Spinal cord (tissue), 10 donors: Measurements from ENCODE around the gene ATP9B. TPM values are rescaled to one million over a fixed set of nuclear protein-coding genes. Genes with fewer than 3 reads are reported as not detected.
"Not testable (repeated sequence)": the region's sequence is repeated elsewhere in the genome, so short reads cannot be mapped to it uniquely, and the experiment has no call there.

Source experiments
- DNase-seq, 6 donors: peaks; one replicate each; pipeline versions ENCODE4 v3.0.0 to v3.0.0-alpha.2; 2013 to 2015; ENCODE audit warnings: low spot score in 6 of 6, low read depth in 4 of 6
- H3K27ac ChIP-seq: one replicate; pipeline ENCODE4 v1.5.1; 2013; ENCODE audit warnings: low read depth, low read length, control low read depth
- H3K27me3 ChIP-seq: one replicate; pipeline ENCODE4 v1.6.1; 2013; ENCODE audit warnings: low read length; ENCODE audit not compliant: control insufficient read depth, insufficient read depth
- H3K36me3 ChIP-seq: one replicate; pipeline ENCODE4 v1.6.1; 2013; ENCODE audit warnings: low read length; ENCODE audit not compliant: control insufficient read depth, insufficient read depth
- H3K4me1 ChIP-seq: one replicate; pipeline ENCODE4 v1.6.1; 2013; ENCODE audit warnings: low read length; ENCODE audit not compliant: control insufficient read depth, insufficient read depth
- H3K4me3 ChIP-seq: one replicate; pipeline ENCODE4 v1.5.1; 2013; ENCODE audit warnings: low read depth, low read length, control low read depth
- H3K9me3 ChIP-seq: one replicate; pipeline ENCODE4 v1.6.1; 2013; ENCODE audit warnings: low read length; ENCODE audit not compliant: control insufficient read depth, insufficient read depth
- WGBS: methylation state at CpG from one replicate; pipeline ENCODE4 v1.1.5; 2013; ENCODE audit warnings: missing lambda C conversion rate; ENCODE audit not compliant: insufficient coverage; 5-methylcytosine and 5-hydroxymethylcytosine counted together
- polyA plus RNA-seq, 2 donors: library from polyadenylated mRNA; unstranded; fragments of 120-200 nt; gene quantifications; one replicate each; pipeline ENCODE4 v1.2.1, GENCODE V29; 2013; ENCODE audit not compliant: insufficient read length in 2 of 2
- total RNA-seq, 2 donors: library from RNA; depleted of rRNA in 1 of 2; stranded (reverse); fragments of 120-200 nt in 1 of 2; fragments of >200 nt in 1 of 2; gene quantifications; one replicate each; pipeline versions ENCODE4 v1.2.3 to v1.2.4, GENCODE V29; 2013 to 2014
- donor health status: healthy.

ATP9B gene
- total and polyA plus RNA-seq, 4 donors: 19.5 to 72.7 (median 35.6) TPM

GRCh38 chr18:79323471-79323870 is 254.3 kb downstream of the ATP9B start:
- no peak for DNase-seq
- H3K4me1 ChIP-seq: no peaks in the 10 kb centered on the region
- H3K36me3 ChIP-seq: peaks cover 12% of the 10 kb centered on the region
- H3K9me3 ChIP-seq: no peaks in the 10 kb centered on the region
- 41% methylated on average over 2 of the region's 9 CpGs for WGBS
- H3K4me3 ChIP-seq: no peak overlapping the region
- no peak overlapping the region for H3K27ac ChIP-seq
- no peaks in the 10 kb centered on the region for H3K27me3 ChIP-seq

- WGBS: 92% methylated on average over 5 of the region's 8 CpGs
- DNase-seq: no peak
- no peaks in the 10 kb centered on the region for H3K9me3 ChIP-seq
- no peaks in the 10 kb centered on the region for H3K4me1 ChIP-seq
- no peak overlapping the region for H3K27ac ChIP-seq
- H3K36me3 ChIP-seq: peaks cover 12% of the 10 kb centered on the region
- H3K27me3 ChIP-seq: no peaks in the 10 kb centered on the region
- no peak overlapping the region for H3K4me3 ChIP-seq
Measured at GRCh38 chr18:79326413-79327198, 257.4 kb downstream of the ATP9B start.

- 93% methylated on average over 20 of the region's 26 CpGs for WGBS
- Histone ChIP-seq H3K4me3 (no peak overlapping the region), H3K36me3 (peaks cover 7% of the 10 kb centered on the region), H3K27ac (no peak overlapping the region), H3K4me1 (no peaks in the 10 kb centered on the region), H3K9me3 (no peaks in the 10 kb centered on the region), H3K27me3 (no peaks in the 10 kb centered on the region)
- DNase-seq: no peak
Measured at GRCh38 chr18:79327199-79327721, 258.1 kb downstream of the ATP9B start.

- WGBS: 100% methylated on average over 17 of the region's 23 CpGs
- H3K9me3 ChIP-seq, DNase-seq, H3K4me1 ChIP-seq, H3K27me3 ChIP-seq, H3K36me3 ChIP-seq, H3K4me3 ChIP-seq, H3K27ac ChIP-seq: not testable (repeated sequence)
Measured at GRCh38 chr18:79327915-79328314, 258.7 kb downstream of the ATP9B start.

GRCh38 chr18:79328887-79329286 is 259.7 kb downstream of the ATP9B start:
- H3K4me1 ChIP-seq: no peaks in the 10 kb centered on the region
- H3K27me3 ChIP-seq: no peaks in the 10 kb centered on the region
- peaks cover 12% of the 10 kb centered on the region for H3K36me3 ChIP-seq
- no peak overlapping the region for H3K4me3 ChIP-seq
- DNase-seq: no peak
- 92% methylated on average over 12 of the region's 12 CpGs for WGBS
- H3K9me3 ChIP-seq: no peaks in the 10 kb centered on the region
- no peak overlapping the region for H3K27ac ChIP-seq

GRCh38 chr18:79329786-79330185 is 260.6 kb downstream of the ATP9B start:
- no peak for DNase-seq
- H3K36me3 ChIP-seq: peaks cover 18% of the 10 kb centered on the region
- no peaks in the 10 kb centered on the region for H3K4me1 ChIP-seq
- WGBS: 92% methylated on average over 6 of the region's 9 CpGs
- no peaks in the 10 kb centered on the region for H3K27me3 ChIP-seq
- H3K27ac ChIP-seq: no peak overlapping the region
- no peaks in the 10 kb centered on the region for H3K9me3 ChIP-seq
- H3K4me3 ChIP-seq: no peak overlapping the region

GRCh38 chr18:79332646-79333045 is 263.5 kb downstream of the ATP9B start:
- DNase-seq: no peak
- H3K4me3 ChIP-seq: no peak overlapping the region
- no peaks in the 10 kb centered on the region for H3K4me1 ChIP-seq
- WGBS: 68% methylated on average over 2 of the region's 6 CpGs
- H3K27me3 ChIP-seq: no peaks in the 10 kb centered on the region
- H3K9me3 ChIP-seq: no peaks in the 10 kb centered on the region
- H3K27ac ChIP-seq: no peak overlapping the region
- peaks cover 38% of the 10 kb centered on the region for H3K36me3 ChIP-seq

GRCh38 chr18:79333046-79333445 is 263.9 kb downstream of the ATP9B start:
- no peak overlapping the region for H3K4me3 ChIP-seq
- no peaks in the 10 kb centered on the region for H3K27me3 ChIP-seq
- H3K4me1 ChIP-seq: no peaks in the 10 kb centered on the region
- H3K36me3 ChIP-seq: peaks cover 42% of the 10 kb centered on the region
- DNase-seq: no peak
- H3K27ac ChIP-seq: no peak overlapping the region
- WGBS: 87% methylated on average over 6 of the region's 6 CpGs
- no peaks in the 10 kb centered on the region for H3K9me3 ChIP-seq

GRCh38 chr18:79334496-79335233 is 265.5 kb downstream of the ATP9B start:
- WGBS: 88% methylated on average over 25 of the region's 29 CpGs
- Histone ChIP-seq H3K27me3 (no peaks in the 10 kb centered on the region), H3K4me3 (no peak overlapping the region), H3K36me3 (peaks cover 43% of the 10 kb centered on the region), H3K9me3 (no peaks in the 10 kb centered on the region), H3K4me1 (no peaks in the 10 kb centered on the region), H3K27ac (no peak overlapping the region)
- no peak for DNase-seq
